GM23338 (cell line): ENCODE data around the gene LIMK2. TPM values are rescaled to one million over a fixed set of nuclear protein-coding genes. Genes with fewer than 3 reads are reported as not detected.

Experiments used
- ATAC-seq: fragments of 200-7000 bp; cut with Tn5 transposase; 3 replicates; pipeline ENCODE4 v1.9.1; 2020
- DNase-seq: peaks from one replicate; pipeline ENCODE4 v3.0.0-alpha.2; 2015; ENCODE audit warnings: low spot score
- H2AFZ ChIP-seq: fragments of 200-600 bp; sonication (generic); 2 replicates; pipeline ENCODE4 v1.8.0; 2016; ENCODE audit warnings: antibody characterized with exemption, mild to moderate bottlenecking, moderate library complexity
- H3F3A ChIP-seq: fragments of 200-600 bp; sonication (generic); replicated peaks from 2 replicates; pipeline ENCODE4 v1.8.0; 2017; ENCODE audit warnings: antibody characterized with exemption, mixed run types, low read depth
- H3K27ac ChIP-seq: fragments of 200-600 bp; sonication (generic); 2 replicates; pipeline ENCODE4 v1.6.1; 2016; ENCODE audit warnings: low read depth
- H3K27me3 ChIP-seq: fragments of 200-600 bp; sonication (generic); 2 replicates; pipeline ENCODE4 v1.8.0; 2016; ENCODE audit warnings: mild to moderate bottlenecking, mixed run types, moderate library complexity; ENCODE audit not compliant: insufficient read depth
- H3K36me3 ChIP-seq: fragments of 200-600 bp; sonication (generic); 2 replicates; pipeline ENCODE4 v1.8.0; 2016; ENCODE audit warnings: mild to moderate bottlenecking; ENCODE audit not compliant: insufficient read depth
- H3K4me1 ChIP-seq: fragments of 200-600 bp; sonication (generic); 2 replicates; pipeline ENCODE4 v1.8.0; 2016; ENCODE audit warnings: mild to moderate bottlenecking, moderate library complexity; ENCODE audit not compliant: insufficient read depth
- H3K4me2 ChIP-seq: fragments of 200-600 bp; sonication (generic); 2 replicates; pipeline ENCODE4 v1.7.1; 2017; ENCODE audit warnings: mixed run types
- H3K4me3 ChIP-seq: fragments of 200-600 bp; sonication (generic); 2 replicates; pipeline ENCODE4 v1.6.1; 2016; ENCODE audit warnings: mixed run types
- H3K79me2 ChIP-seq: fragments of 200-600 bp; sonication (generic); replicated peaks from 2 replicates; pipeline ENCODE4 v1.8.0; 2017; ENCODE audit warnings: mild to moderate bottlenecking; ENCODE audit not compliant: insufficient read depth
- H3K9me2 ChIP-seq: fragments of 200-600 bp; sonication (generic); 2 replicates; pipeline ENCODE4 v1.8.0; 2017; ENCODE audit not compliant: insufficient read depth
- H4K20me1 ChIP-seq: fragments of 200-600 bp; sonication (generic); replicated peaks from 2 replicates; pipeline ENCODE4 v1.8.0; 2017; ENCODE audit warnings: mild to moderate bottlenecking; ENCODE audit not compliant: insufficient read depth
- H3K27ac Mint-ChIP-seq: 2 replicates; pipeline ENCODE4 v1.8.0; 2020; ENCODE audit warnings: inconsistent platforms, mild to moderate bottlenecking, moderate library complexity, mixed read lengths
- H3K27me3 Mint-ChIP-seq: 3 replicates; pipeline ENCODE4 v1.8.0; 2022; ENCODE audit warnings: low read depth, mild to moderate bottlenecking, moderate library complexity, mixed read lengths, inconsistent platforms; ENCODE audit not compliant: insufficient read depth, poor library complexity
- H3K36me3 Mint-ChIP-seq: 3 replicates; pipeline ENCODE4 v1.8.0; 2021; ENCODE audit warnings: low read depth, mild to moderate bottlenecking, inconsistent platforms, moderate library complexity, mixed read lengths
- H3K4me1 Mint-ChIP-seq: 3 replicates; pipeline ENCODE4 v1.8.0; 2020; ENCODE audit warnings: mild to moderate bottlenecking, inconsistent platforms, mixed read lengths
- H3K4me3 Mint-ChIP-seq: 3 replicates; pipeline ENCODE4 v1.8.0; 2021; ENCODE audit warnings: moderate library complexity, mild to moderate bottlenecking, inconsistent platforms, mixed read lengths
- H3K9me3 Mint-ChIP-seq: 3 replicates; pipeline ENCODE4 v1.8.0; 2020; ENCODE audit warnings: moderate library complexity, mild to moderate bottlenecking, inconsistent platforms, mixed read lengths
- CREB1 ChIP-seq: fragments of 250-450 bp; sonication (Bioruptor Pico); IDR thresholded peaks from 2 replicates; pipeline ENCODE4 v1.5.0; 2020; ENCODE audit warnings: low read depth, mild to moderate bottlenecking, moderate library complexity
- ETS1 ChIP-seq: IDR thresholded peaks from 2 replicates; pipeline ENCODE4 v1.6.1; 2016; ENCODE audit warnings: antibody characterized with exemption
- JUNB ChIP-seq: IDR thresholded peaks from one replicate; pipeline ENCODE4 v1.6.1; 2016; ENCODE audit warnings: antibody characterized with exemption; ENCODE audit not compliant: unreplicated experiment
- REST ChIP-seq: IDR thresholded peaks from one replicate; pipeline ENCODE4 v1.6.1; 2018; ENCODE audit warnings: antibody characterized with exemption; ENCODE audit not compliant: unreplicated experiment
- ZNF114 ChIP-seq: fragments of 250-450 bp; sonication (Bioruptor Pico); IDR thresholded peaks from 2 replicates; pipeline ENCODE4 v1.5.0; 2020; ENCODE audit warnings: mild to moderate bottlenecking, moderate library complexity
- ZNF331 ChIP-seq: fragments of 250-450 bp; sonication (Bioruptor Pico); IDR thresholded peaks from 2 replicates; pipeline ENCODE4 v1.5.0; 2020; ENCODE audit warnings: low read depth, mild to moderate bottlenecking, moderate library complexity
- ZNF462 ChIP-seq: fragments of 250-450 bp; sonication (Bioruptor Pico); IDR thresholded peaks from 2 replicates; pipeline ENCODE4 v1.5.0; 2020; ENCODE audit warnings: mild to moderate bottlenecking, moderate library complexity
- polyA plus RNA-seq: library from polyadenylated mRNA; unstranded; fragments of >200 nt; fragmentation: Nextera tagmentation; extraction: Ambion mirVana; gene quantifications from 2 replicates; pipeline ENCODE4 v1.2.1, GENCODE V29; 2016
- total RNA-seq: library from RNA; depleted of rRNA; stranded (reverse); fragments of >200 nt; shearing (Covaris generic); gene quantifications from 2 replicates; pipeline ENCODE4 v1.2.3, GENCODE V29; 2014

The LIMK2 gene
- total and polyA plus RNA-seq, 2 experiments from 2014 or later, result 12.5 to 39.8 TPM

- TF ChIP-seq ZNF462 (CRISPR knock-in tag) (no peak), ZNF114 (CRISPR knock-in tag) (no peak)
Measured at GRCh38 chr22:31211482-31211861, 626 bp upstream of the LIMK2 start (continued).

GRCh38 chr22:31212783-31213629, 908 bp downstream of the LIMK2 start:
- H3K36me3 ChIP-seq, result peaks cover 6% of the 10 kb centered on the region; the same call in 1 of the 2 replicates
- DNase-seq (peak; percentile 40), ATAC-seq (peak; percentile 6)
- peak overlapping the region; percentile 89 for H3K4me2 ChIP-seq
- H3K9me3 Mint-ChIP-seq, result no peaks in the 10 kb centered on the region
- peaks cover 10% of the 10 kb centered on the region; the same call in 2 of the 3 replicates for H3K36me3 Mint-ChIP-seq
- H3K4me3 Mint-ChIP-seq, result peak overlapping the region; percentile 89
- no peaks in the 10 kb centered on the region for H3K27me3 Mint-ChIP-seq
- H3K27ac ChIP-seq, result peak overlapping the region; percentile 87
- H2AFZ ChIP-seq, result peak overlapping the region; percentile 92
- peaks cover 19% of the 10 kb centered on the region for H3K4me1 ChIP-seq
- H4K20me1 ChIP-seq, result peaks cover 20% of the 10 kb centered on the region
- no peaks in the 10 kb centered on the region for H3K27me3 ChIP-seq
- peaks cover 3% of the 10 kb centered on the region; the same call in 1 of the 2 replicates for H3F3A ChIP-seq
- peak overlapping the region; percentile 97 for H3K4me3 ChIP-seq
- H3K27ac Mint-ChIP-seq, result peak overlapping the region; percentile 67
- no peaks in the 10 kb centered on the region for H3K9me2 ChIP-seq
- H3K79me2 ChIP-seq, result peaks cover 54% of the 10 kb centered on the region
- H3K4me1 Mint-ChIP-seq, result peaks cover 21% of the 10 kb centered on the region
- TF ChIP-seq ETS1 (no peak), CREB1 (CRISPR knock-in tag) (no peak), ZNF331 (CRISPR knock-in tag) (no peak), ZNF114 (CRISPR knock-in tag) (no peak), REST (no peak), JUNB (no peak)
